H1 (cell line): ENCODE measurements around the gene KCNQ1. TPM values are rescaled to one million over a fixed set of nuclear protein-coding genes. Genes with fewer than 3 reads are reported as not detected.

Experiments
- CTCF ChIA-PET: fragments of 300-600 bp; sonication (Branson Sonifier 250); formaldehyde crosslinking; loops from one replicate; lab custom pipeline; 2021; ENCODE audit not compliant: partially characterized antibody; lab: Charles Lee
- POLR2A ChIA-PET: fragments of 300-600 bp; sonication (Branson Sonifier 250); formaldehyde crosslinking; loops from one replicate; lab custom pipeline; 2021; ENCODE audit warnings: inconsistent platforms; ENCODE audit not compliant: partially characterized antibody; lab: Charles Lee
- DNase-seq, 2 experiments: peaks; one replicate each; pipeline versions ENCODE4 v3.0.0 to v3.0.0-alpha.2; 2010 to 2022; ENCODE audit warnings: low spot score in 2 of 2, low read depth in 1 of 2, mixed read lengths in 1 of 2
- FAIRE-seq: peaks from 2 replicates; lab custom pipeline; 2011; peaks lifted over from hg19 to GRCh38; lab: Jason Lieb, UNC
- H2AFZ ChIP-seq: 2 replicates; pipeline ENCODE4 v1.8.1; 2012; ENCODE audit warnings: low read length, inconsistent platforms
- H2AK5ac ChIP-seq: 2 replicates; pipeline ENCODE4 v1.6.1; 2013; ENCODE audit warnings: low read depth, low read length
- H2BK120ac ChIP-seq: replicated peaks from 2 replicates; pipeline ENCODE3; 2013; ENCODE audit warnings: low read depth, low read length, inconsistent platforms
- H2BK12ac ChIP-seq: 2 replicates; pipeline ENCODE4 v1.6.1; 2013; ENCODE audit warnings: low read depth, low read length
- H2BK15ac ChIP-seq: 2 replicates; pipeline ENCODE4 v1.6.1; 2013; ENCODE audit warnings: low read length
- H2BK20ac ChIP-seq: 2 replicates; pipeline ENCODE4 v1.6.1; 2013; ENCODE audit warnings: low read length
- H2BK5ac ChIP-seq: 2 replicates; pipeline ENCODE4 v1.6.1; 2013; ENCODE audit warnings: low read depth, low read length
- H3K14ac ChIP-seq: 2 replicates; pipeline ENCODE4 v1.6.1; 2013; ENCODE audit warnings: inconsistent platforms; ENCODE audit not compliant: insufficient read length
- H3K18ac ChIP-seq: 2 replicates; pipeline ENCODE4 v1.6.1; 2013; ENCODE audit warnings: low read length; ENCODE audit errors: extremely low read depth
- H3K23ac ChIP-seq: 2 replicates; pipeline ENCODE4 v1.6.1; 2013; ENCODE audit warnings: inconsistent platforms; ENCODE audit not compliant: insufficient read length
- H3K23me2 ChIP-seq: 2 replicates; pipeline ENCODE4 v1.6.1; 2013; ENCODE audit warnings: low read depth, low read length
- H3K27ac ChIP-seq: 2 replicates; pipeline ENCODE4 v1.6.1; 2011; ENCODE audit warnings: low read depth, low read length, inconsistent platforms
- H3K27me3 ChIP-seq, 4 experiments: replicated peaks in 1 of 4; 1 replicate in 1 of 4; 2 replicates in 3 of 4; pipeline versions ENCODE4 v1.6.1 to v1.8.1; 2011 to 2013; ENCODE audit warnings: low read length in 3 of 4, mild to moderate bottlenecking in 3 of 4, inconsistent platforms in 2 of 4, mixed read lengths in 2 of 4, moderate library complexity in 1 of 4; ENCODE audit not compliant: control insufficient read depth in 3 of 4, insufficient read depth in 3 of 4; ENCODE audit errors: extremely low read depth in 1 of 4
- H3K36me3 ChIP-seq, 4 experiments: 2 replicates each; pipeline versions ENCODE4 v1.6.1 to v1.8.1; 2011 to 2013; ENCODE audit warnings: mild to moderate bottlenecking in 4 of 4, low read length in 3 of 4, moderate library complexity in 2 of 4, control low read depth in 1 of 4, inconsistent platforms in 1 of 4; ENCODE audit not compliant: insufficient read depth in 4 of 4, control insufficient read depth in 2 of 4
- H3K4ac ChIP-seq: replicated peaks from 2 replicates; pipeline ENCODE3; 2013; ENCODE audit warnings: low read length, low read depth, mixed read lengths, inconsistent platforms; ENCODE audit not compliant: insufficient read length
- H3K4me1 ChIP-seq, 4 experiments: replicated peaks in 1 of 4; 1 replicate in 1 of 4; 2 replicates in 3 of 4; pipeline versions ENCODE4 v1.6.1 to v1.8.1; 2011 to 2013; ENCODE audit warnings: low read length in 3 of 4, inconsistent platforms in 2 of 4, mixed read lengths in 1 of 4; ENCODE audit not compliant: insufficient read depth in 4 of 4, control insufficient read depth in 3 of 4
- H3K4me2 ChIP-seq, 2 experiments: 2 replicates each; pipeline versions ENCODE4 v1.6.1 to v1.8.1; 2011 to 2013; ENCODE audit warnings: low read depth in 2 of 2, low read length in 2 of 2, control low read depth in 1 of 2, inconsistent platforms in 1 of 2, mild to moderate bottlenecking in 1 of 2; ENCODE audit not compliant: insufficient read depth in 1 of 2
- H3K4me3 ChIP-seq, 4 experiments: fragments of 200-600, 300-600 bp in 1 of 4; sonication (generic), shearing (Covaris generic), sonication (Bioruptor Twin) in 1 of 4; 2 replicates each; pipeline versions ENCODE4 v1.5.1 to v1.8.1; 2011 to 2016; ENCODE audit warnings: low read length in 4 of 4, low read depth in 3 of 4, control low read depth in 2 of 4, inconsistent platforms in 2 of 4, mild to moderate bottlenecking in 2 of 4, mixed read lengths in 1 of 4, moderate library complexity in 1 of 4; ENCODE audit not compliant: insufficient read depth in 2 of 4; ENCODE audit errors: extremely low read depth in 1 of 4
- H3K56ac ChIP-seq: replicated peaks from 2 replicates; pipeline ENCODE3; 2013; ENCODE audit warnings: low read depth, mild to moderate bottlenecking, mixed read lengths, low read length, inconsistent platforms; ENCODE audit not compliant: insufficient read length
- H3K79me1 ChIP-seq: 2 replicates; pipeline ENCODE4 v1.6.1; 2013; ENCODE audit warnings: low read depth, low read length, control low read depth
- H3K79me2 ChIP-seq, 2 experiments: 2 replicates each; pipeline versions ENCODE4 v1.6.1 to v1.8.1; 2012 to 2013; ENCODE audit warnings: low read length in 2 of 2, mild to moderate bottlenecking in 2 of 2, inconsistent platforms in 1 of 2; ENCODE audit not compliant: insufficient read depth in 2 of 2, control insufficient read depth in 1 of 2
- H3K9ac ChIP-seq, 4 experiments: replicated peaks in 1 of 4; 1 replicate in 1 of 4; 2 replicates in 3 of 4; pipeline versions ENCODE4 v1.6.1 to v1.8.1; 2011 to 2013; ENCODE audit warnings: low read depth in 3 of 4, low read length in 3 of 4, control low read depth in 2 of 4, mild to moderate bottlenecking in 2 of 4, moderate library complexity in 2 of 4, inconsistent platforms in 1 of 4; ENCODE audit errors: extremely low read depth in 1 of 4
- H3K9me3 ChIP-seq, 2 experiments: 2 replicates each; pipeline versions ENCODE4 v1.6.1 to v1.8.1; 2012 to 2013; ENCODE audit warnings: mild to moderate bottlenecking in 2 of 2, moderate library complexity in 2 of 2, control low read depth in 1 of 2, inconsistent platforms in 1 of 2, low read depth in 1 of 2, low read length in 1 of 2, mixed read lengths in 1 of 2; ENCODE audit not compliant: insufficient read depth in 2 of 2
- H4K20me1 ChIP-seq, 2 experiments: replicated peaks in 1 of 2; 2 replicates each; pipeline versions ENCODE3 to v1.8.1; 2011 to 2013; ENCODE audit warnings: inconsistent platforms in 2 of 2, low read length in 2 of 2, mild to moderate bottlenecking in 1 of 2; ENCODE audit not compliant: insufficient read depth in 2 of 2, control insufficient read depth in 1 of 2
- H4K5ac ChIP-seq: 2 replicates; pipeline ENCODE4 v1.6.1; 2013; ENCODE audit warnings: low read length, low read depth, mixed read lengths, inconsistent platforms; ENCODE audit not compliant: insufficient read length
- H4K8ac ChIP-seq: 2 replicates; pipeline ENCODE4 v1.8.0; 2013; ENCODE audit warnings: mild to moderate bottlenecking, moderate library complexity, low read length, inconsistent platforms; ENCODE audit not compliant: insufficient read depth; ENCODE audit errors: extremely low read depth
- H4K91ac ChIP-seq: replicated peaks from 2 replicates; pipeline ENCODE3; 2013; ENCODE audit warnings: low read length, mixed read lengths, inconsistent platforms; ENCODE audit not compliant: insufficient read length
- CHD1 ChIP-seq: IDR thresholded peaks from 2 replicates; pipeline ENCODE4 v1.6.1; 2012; ENCODE audit warnings: low read depth, low read length, improper control_type of control experiment
- FOSL1 ChIP-seq: IDR thresholded peaks from 2 replicates; pipeline ENCODE4 v1.6.1; 2011; ENCODE audit warnings: mild to moderate bottlenecking, low read depth, low read length, moderate library complexity; ENCODE audit not compliant: insufficient read depth
- MAX ChIP-seq: IDR thresholded peaks from 2 replicates; pipeline ENCODE4 v1.6.1; 2012; ENCODE audit warnings: inconsistent platforms
- POLR2AphosphoS5 ChIP-seq: IDR thresholded peaks from 2 replicates; pipeline ENCODE4 v1.6.1; 2011; ENCODE audit warnings: low read depth, low read length
- SIRT6 ChIP-seq: IDR thresholded peaks from one replicate; pipeline ENCODE4 v1.7.1; 2012; ENCODE audit warnings: low read length, inconsistent platforms
- WGBS, 2 experiments: shearing (Covaris generic) in 1 of 2; methylation state at CpG; one replicate each; pipeline versions ENCODE4 v1.1.6 to v1.1.7; 2013 to 2015; ENCODE audit warnings: low lambda C conversion rate in 2 of 2, mixed read lengths in 2 of 2, inconsistent platforms in 1 of 2, low coverage in 1 of 2, missing lambda C conversion rate in 1 of 2; ENCODE audit not compliant: insufficient replicate concordance in 2 of 2, insufficient coverage in 1 of 2, insufficient read length in 1 of 2; ENCODE audit errors: extremely low coverage in 1 of 2, missing lambda C conversion rate in 1 of 2; 5-methylcytosine and 5-hydroxymethylcytosine counted together
- polyA plus RNA-seq, 7 experiments: library from polyadenylated mRNA; depleted of rRNA in 3 of 7; stranded (reverse) in 5 of 7; unstranded in 2 of 7; fragments of >200 nt in 5 of 7; fragments of 200-250 nt in 2 of 7; gene quantifications; 1 replicate in 5 of 7; 2 replicates in 1 of 7; 4 replicates in 1 of 7; pipeline versions ENCODE4 v1.2.1 to v1.2.3, GENCODE V29; 2011 to 2013; ENCODE audit warnings: missing spikeins in 2 of 7, mixed read lengths in 2 of 7
- total RNA-seq: library from RNA; stranded (reverse); fragmentation: NEBNext Ultra II Directional; extraction: Animal tissue kit (Norgen Biotek cat#: 25700); gene quantifications from 2 replicates; pipeline ENCODE4 v1.2.1, GENCODE V29; 2021

Gene KCNQ1
- total and polyA plus RNA-seq, 2 of the 8 experiments (the other 6 are each of a cell fraction or from before 2014, with no cell fraction given) = 1.9 to 2.0 TPM

GRCh38 chr11:2681408-2682145 lies 236.8 kb downstream of the KCNQ1 start:
- Histone ChIP-seq H2AK5ac (no peak overlapping the region), H4K91ac (no peak overlapping the region), H3K56ac (no peak overlapping the region), H3K79me1 (no peaks in the 10 kb centered on the region; the same call in 1 of the 2 replicates), H3K27me3 (peaks cover 0 to 4% (median 0%) of the 10 kb centered on the region in 4 experiments; a peak in 2 of 7 replicates), H3K4ac (no peak overlapping the region), H2BK20ac (no peak overlapping the region), H4K5ac (no peak overlapping the region), H3K27ac (no peak overlapping the region), H2BK12ac (no peak overlapping the region), H2BK15ac (no peak overlapping the region), H3K23me2 (peaks cover 2% of the 10 kb centered on the region; the same call in 1 of the 2 replicates), H3K79me2 (peaks cover 0 to 26% of the 10 kb centered on the region in 2 experiments; a peak in 2 of 4 replicates), H4K20me1 (peaks cover 7 to 20% of the 10 kb centered on the region in 2 experiments), H3K9me3 (no peaks in the 10 kb centered on the region), H2BK120ac (no peak overlapping the region), H3K36me3 (no peaks in the 10 kb centered on the region), H3K4me1 (peaks cover 0 to 9% (median 6%) of the 10 kb centered on the region in 4 experiments; a peak in 5 of 7 replicates), H3K14ac (no peak overlapping the region), H2AFZ (no peak overlapping the region), H2BK5ac (no peak overlapping the region), H3K18ac (no peak overlapping the region), H3K4me3 (no peak overlapping the region), H3K4me2 (no peak overlapping the region), H3K9ac (no peak overlapping the region), H4K8ac (no peak overlapping the region), H3K23ac (no peak overlapping the region)
- 89% methylated on average over 5 of the region's 5 CpGs; no CpG with 5 or more reads in 1 of the 2 experiments for WGBS, 2 experiments
- no peak for DNase-seq
- ChIA-PET CTCF (interaction anchor here (1.0 kb wide), 1 partner anchor 210 kb away, joined by 3 read pairs; no protein-coding TSS in a partner anchor), POLR2A (interaction anchor here (1.0 to 1.5 kb wide), 2 partner anchors 9 to 12 kb away, joined by 3 to 4 read pairs; no protein-coding TSS in a partner anchor)
- no peak for FAIRE-seq
- no peak for TF ChIP-seq SIRT6
- TF ChIP-seq CHD1 = no peak
- no peak for TF ChIP-seq FOSL1
- no peak for TF ChIP-seq POLR2AphosphoS5
- TF ChIP-seq MAX = no peak
